Liver (tissue), 9 donors: ENCODE measurements around the gene IGSF8. TPM values are rescaled to one million over a fixed set of nuclear protein-coding genes. Genes with fewer than 3 reads are reported as not detected.

Source experiments
- DNase-seq: peaks from one replicate; pipeline ENCODE4 v3.0.0-alpha.2; 2017; ENCODE audit warnings: low spot score
- H3K27ac ChIP-seq, 2 donors: one replicate each; pipeline ENCODE4 v1.7.0; 2013; ENCODE audit warnings: inconsistent platforms in 2 of 2, low read length in 2 of 2, control low read depth in 1 of 2, low read depth in 1 of 2, mild to moderate bottlenecking in 1 of 2
- H3K27me3 ChIP-seq, 4 donors: one replicate each; pipeline versions ENCODE4 v1.6.1 to v1.7.0; 2013; ENCODE audit warnings: low read length in 3 of 4, inconsistent platforms in 1 of 4, mild to moderate bottlenecking in 1 of 4, moderate library complexity in 1 of 4; ENCODE audit not compliant: control insufficient read depth in 4 of 4, insufficient read depth in 4 of 4
- H3K36me3 ChIP-seq, 4 donors: one replicate each; pipeline versions ENCODE4 v1.6.1 to v1.7.0; 2013; ENCODE audit warnings: low read length in 3 of 4, mild to moderate bottlenecking in 3 of 4, low read depth in 1 of 4, moderate library complexity in 1 of 4; ENCODE audit not compliant: control insufficient read depth in 4 of 4, insufficient read depth in 3 of 4
- H3K4me1 ChIP-seq, 4 donors: one replicate each; pipeline versions ENCODE4 v1.6.1 to v1.7.0; 2013; ENCODE audit warnings: low read length in 3 of 4, mild to moderate bottlenecking in 3 of 4, moderate library complexity in 1 of 4; ENCODE audit not compliant: control insufficient read depth in 4 of 4, insufficient read depth in 4 of 4
- H3K4me3 ChIP-seq, 3 donors: one replicate each; pipeline versions ENCODE4 v1.6.1 to v1.7.0; 2013; ENCODE audit warnings: low read length in 3 of 3, control low read depth in 1 of 3, low read depth in 1 of 3, mild to moderate bottlenecking in 1 of 3
- H3K9ac ChIP-seq, 2 donors: one replicate each; pipeline ENCODE4 v1.7.0; 2013; ENCODE audit warnings: low read length in 2 of 2, mild to moderate bottlenecking in 2 of 2, moderate library complexity in 2 of 2, control low read depth in 1 of 2, low read depth in 1 of 2
- H3K9me3 ChIP-seq, 4 donors: one replicate each; pipeline versions ENCODE4 v1.6.1 to v1.7.0; 2013; ENCODE audit warnings: low read length in 3 of 4; ENCODE audit not compliant: control insufficient read depth in 4 of 4
- ATF3 ChIP-seq: IDR thresholded peaks from 2 replicates; pipeline ENCODE4 v1.6.1; 2016; ENCODE audit warnings: antibody characterized with exemption
- CTCF ChIP-seq: fragments of 150-350 bp; IDR thresholded peaks from 2 replicates; pipeline ENCODE4 v1.5.1; 2017; ENCODE audit warnings: improper control_type of control experiment, low read depth, low read length; ENCODE audit not compliant: missing input control
- EGR1 ChIP-seq, 2 donors: IDR thresholded peaks; 2 replicates each; pipeline ENCODE4 v1.6.1; 2016 to 2018; ENCODE audit warnings: antibody characterized with exemption in 2 of 2, low read depth in 2 of 2
- FOXA1 ChIP-seq: IDR thresholded peaks from 2 replicates; pipeline ENCODE4 v1.6.1; 2016; ENCODE audit warnings: antibody characterized with exemption
- FOXA2 ChIP-seq: IDR thresholded peaks from 2 replicates; pipeline ENCODE4 v1.6.1; 2016; ENCODE audit warnings: antibody characterized with exemption
- GABPA ChIP-seq, 2 donors: IDR thresholded peaks in 1 of 2; conservative IDR thresholded peaks in 1 of 2; 2 replicates each; pipeline ENCODE4 v1.6.1; 2016; ENCODE audit warnings: antibody characterized with exemption in 2 of 2, mild to moderate bottlenecking in 1 of 2, moderate library complexity in 1 of 2
- HNF4A ChIP-seq, 2 donors: conservative IDR thresholded peaks; 2 replicates each; pipeline ENCODE4 v1.6.1; 2016; ENCODE audit warnings: antibody characterized with exemption in 2 of 2, mild to moderate bottlenecking in 2 of 2
- HNF4G ChIP-seq: IDR thresholded peaks from 2 replicates; pipeline ENCODE4 v1.6.1; 2016; ENCODE audit warnings: antibody characterized with exemption
- JUND ChIP-seq, 2 donors: IDR thresholded peaks; 2 replicates each; pipeline ENCODE4 v1.6.1; 2016; ENCODE audit warnings: antibody characterized with exemption in 2 of 2
- MAX ChIP-seq: IDR thresholded peaks from 2 replicates; pipeline ENCODE4 v1.6.1; 2016; ENCODE audit warnings: antibody characterized with exemption
- NR2F2 ChIP-seq: IDR thresholded peaks from 2 replicates; pipeline ENCODE4 v1.6.1; 2016; ENCODE audit warnings: antibody characterized with exemption
- RAD21 ChIP-seq, 2 donors: IDR thresholded peaks; 2 replicates each; pipeline ENCODE4 v1.6.1; 2016; ENCODE audit warnings: antibody characterized with exemption in 2 of 2, mild to moderate bottlenecking in 2 of 2
- REST ChIP-seq: IDR thresholded peaks from 2 replicates; pipeline ENCODE4 v1.6.1; 2016; ENCODE audit warnings: antibody characterized with exemption, mild to moderate bottlenecking
- RXRA ChIP-seq, 2 donors: IDR thresholded peaks; 2 replicates each; pipeline ENCODE4 v1.6.1; 2017 to 2018; ENCODE audit warnings: antibody characterized with exemption in 2 of 2, mild to moderate bottlenecking in 1 of 2
- SP1 ChIP-seq: IDR thresholded peaks from 2 replicates; pipeline ENCODE4 v1.6.1; 2018; ENCODE audit warnings: antibody characterized with exemption, mild to moderate bottlenecking
- TAF1 ChIP-seq: conservative IDR thresholded peaks from 2 replicates; pipeline ENCODE4 v1.6.1; 2016; ENCODE audit warnings: antibody characterized with exemption, mild to moderate bottlenecking
- YY1 ChIP-seq: IDR thresholded peaks from 2 replicates; pipeline ENCODE4 v1.6.1; 2016; ENCODE audit warnings: antibody characterized with exemption, mild to moderate bottlenecking
- ZBTB33 ChIP-seq: IDR thresholded peaks from 2 replicates; pipeline ENCODE4 v1.6.1; 2016; ENCODE audit warnings: antibody characterized with exemption
- WGBS: extraction: QIAGEN DNeasy Blood & Tissue Kit; methylation state at CpG from one replicate; pipeline ENCODE4 v1.1.7; 2013; 5-methylcytosine and 5-hydroxymethylcytosine counted together
- polyA plus RNA-seq, 2 donors: library from polyadenylated mRNA; stranded (reverse) in 1 of 2; unstranded in 1 of 2; fragments of 200-250 nt in 1 of 2; fragments of >200 nt in 1 of 2; fragmentation: Nextera tagmentation in 1 of 2; extraction: Ambion mirVana in 1 of 2; gene quantifications; one replicate each; pipeline versions ENCODE4 v1.2.1 to v1.2.3, GENCODE V29; 2013 to 2015
- total RNA-seq, 2 donors: library from RNA; depleted of rRNA; stranded (reverse); fragments of >200 nt; gene quantifications; one replicate each; pipeline ENCODE4 v1.2.3, GENCODE V29; 2014
- donor health status: healthy.
- donor health status: healthy.
- donor health status: healthy.
- donor health status: healthy.
- donor health status: healthy.

The IGSF8 gene
- total and polyA plus RNA-seq, 4 donors, result 9.8 to 24.3 (median 20.3) TPM

GRCh38 chr1:160064164-160064563 is 34.3 kb downstream of the IGSF8 start:
- no peak overlapping the region for H3K9ac ChIP-seq
- H3K9me3 ChIP-seq, result no peaks in the 10 kb centered on the region
- H3K27me3 ChIP-seq, result no peaks in the 10 kb centered on the region
- H3K4me3 ChIP-seq, result no peak overlapping the region
- WGBS, result 81% methylated on average over 3 of the region's 3 CpGs
- no peak for DNase-seq
- H3K27ac ChIP-seq, result no peak overlapping the region
- H3K4me1 ChIP-seq, result no peaks in the 10 kb centered on the region
- TF ChIP-seq YY1, result no peak
- no peak for TF ChIP-seq GABPA (IDR thresholded peaks at IDR 0.05 in 1 of 2, conservative IDR thresholded peaks at IDR 0.05 in 1 of 2)
- TF ChIP-seq CTCF, result no peak
- no peak for TF ChIP-seq REST
- no peak for TF ChIP-seq RAD21 (IDR thresholded peaks at IDR 0.05)
- TF ChIP-seq NR2F2, result no peak
- TF ChIP-seq RXRA (IDR thresholded peaks at IDR 0.05), result no peak
- no peak for TF ChIP-seq FOXA2
- no peak for TF ChIP-seq SP1
- TF ChIP-seq HNF4A (conservative IDR thresholded peaks at IDR 0.05), result no peak
- TF ChIP-seq ATF3, result no peak
- TF ChIP-seq ZBTB33, result no peak
- TF ChIP-seq MAX, result no peak
- TF ChIP-seq TAF1, result no peak
- no peak for TF ChIP-seq FOXA1
- TF ChIP-seq EGR1 (IDR thresholded peaks at IDR 0.05; ENCODE audit: low read depth in 2 of 2), result no peak
- no peak for TF ChIP-seq HNF4G
- TF ChIP-seq JUND (IDR thresholded peaks at IDR 0.05), result no peak
- no peaks in the 10 kb centered on the region for H3K36me3 ChIP-seq

GRCh38 chr1:160063176-160063575 is 35.2 kb downstream of the IGSF8 start:
- Histone ChIP-seq H3K36me3 (no peaks in the 10 kb centered on the region), H3K27ac (no peak overlapping the region), H3K4me1 (no peaks in the 10 kb centered on the region), H3K27me3 (no peaks in the 10 kb centered on the region), H3K9me3 (no peaks in the 10 kb centered on the region), H3K4me3 (no peak overlapping the region), H3K9ac (no peak overlapping the region)
- WGBS, result 94% methylated on average over 5 of the region's 5 CpGs
- TF ChIP-seq SP1 (no peak), EGR1 (IDR thresholded peaks at IDR 0.05; ENCODE audit: low read depth in 2 of 2) (no peak)
- no peak for DNase-seq
